ENCODE results near the gene TRIM72. TPM values are rescaled to one million over a fixed set of nuclear protein-coding genes. Genes with fewer than 3 reads are reported as not detected.
"Not testable (repeated sequence)": the region's sequence is repeated elsewhere in the genome, so short reads cannot be mapped to it uniquely, and the experiment has no call there.

The TRIM72 gene, protein sequence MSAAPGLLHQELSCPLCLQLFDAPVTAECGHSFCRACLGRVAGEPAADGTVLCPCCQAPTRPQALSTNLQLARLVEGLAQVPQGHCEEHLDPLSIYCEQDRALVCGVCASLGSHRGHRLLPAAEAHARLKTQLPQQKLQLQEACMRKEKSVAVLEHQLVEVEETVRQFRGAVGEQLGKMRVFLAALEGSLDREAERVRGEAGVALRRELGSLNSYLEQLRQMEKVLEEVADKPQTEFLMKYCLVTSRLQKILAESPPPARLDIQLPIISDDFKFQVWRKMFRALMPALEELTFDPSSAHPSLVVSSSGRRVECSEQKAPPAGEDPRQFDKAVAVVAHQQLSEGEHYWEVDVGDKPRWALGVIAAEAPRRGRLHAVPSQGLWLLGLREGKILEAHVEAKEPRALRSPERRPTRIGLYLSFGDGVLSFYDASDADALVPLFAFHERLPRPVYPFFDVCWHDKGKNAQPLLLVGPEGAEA
- total RNA-seq = 2.4 TPM
- long read RNA-seq = 0 reads

DNA sequence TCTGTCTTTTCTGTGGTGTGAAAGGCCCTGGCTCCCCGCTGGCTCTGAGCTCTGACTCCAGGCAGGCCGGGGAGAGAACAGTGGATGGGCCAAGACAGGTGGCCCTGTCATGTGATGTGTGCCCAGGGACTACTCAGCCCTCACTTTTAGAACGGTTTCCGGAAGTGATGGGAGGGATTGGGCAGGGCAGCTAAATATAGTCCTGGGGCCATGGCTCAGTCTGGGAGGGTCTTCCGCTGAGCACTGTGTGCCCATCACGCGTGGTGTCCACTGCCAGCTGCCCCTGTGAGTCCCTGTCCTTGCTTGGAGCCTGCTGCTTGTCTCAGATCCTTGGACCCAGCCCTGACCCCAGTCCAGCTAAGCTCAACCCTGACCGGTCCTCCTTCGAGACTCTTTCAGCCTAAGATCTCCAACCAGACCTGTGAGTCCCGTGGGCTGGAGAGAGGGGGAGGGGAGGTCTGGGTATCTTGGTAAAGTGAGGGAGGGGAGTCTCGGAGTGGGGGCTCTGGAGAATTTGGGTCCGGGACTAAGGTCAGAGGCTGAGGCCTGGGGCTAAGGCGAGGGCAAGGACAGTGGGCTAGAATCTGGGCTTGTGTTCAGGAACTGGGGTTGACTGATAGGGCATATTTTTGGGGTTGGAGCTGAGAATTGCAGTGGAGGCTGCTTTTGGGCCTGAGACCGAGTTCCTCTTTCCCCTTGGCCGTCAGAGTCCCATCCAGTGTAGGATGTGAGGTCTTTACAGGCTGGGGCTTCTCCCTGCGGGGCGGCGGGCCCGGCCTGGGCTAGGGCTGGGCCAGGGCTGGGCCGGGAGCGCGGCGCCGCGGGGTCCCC lies at the start of gene TRIM72:
TSS of gene TRIM72 (plus strand) at position 243 of the 831 bp plus-strand sequence. CDS start 620 bp downstream, outside the sequence.
- DNase-seq (ENCODE audit: low spot score) = no peak
- intact Hi-C loops (cut with DNase I) = no loop called here

DNA sequence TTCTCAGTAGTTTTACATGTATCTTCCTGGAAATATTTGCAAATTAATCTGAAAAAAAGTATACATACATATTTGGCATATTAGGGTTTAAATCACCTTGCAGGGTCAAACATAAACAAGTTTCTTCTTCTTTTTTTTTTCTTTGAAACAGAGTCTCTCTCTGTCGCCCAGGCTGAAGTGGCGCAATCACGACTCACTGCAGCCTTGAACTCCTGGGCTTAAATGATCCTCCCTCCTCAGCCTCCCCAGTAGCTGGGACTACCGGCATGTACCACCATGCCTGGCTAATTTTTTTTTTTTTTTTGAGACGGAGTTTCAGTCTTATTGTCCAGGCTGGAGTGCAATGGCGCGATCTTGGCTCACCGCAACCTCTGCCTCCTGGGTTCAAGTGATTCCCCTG lies 46.6 kb upstream of the TRIM72 start:
- DNase-seq (ENCODE audit: low spot score) = no peak
- intact Hi-C loops (cut with DNase I) = no loop called here

DNA sequence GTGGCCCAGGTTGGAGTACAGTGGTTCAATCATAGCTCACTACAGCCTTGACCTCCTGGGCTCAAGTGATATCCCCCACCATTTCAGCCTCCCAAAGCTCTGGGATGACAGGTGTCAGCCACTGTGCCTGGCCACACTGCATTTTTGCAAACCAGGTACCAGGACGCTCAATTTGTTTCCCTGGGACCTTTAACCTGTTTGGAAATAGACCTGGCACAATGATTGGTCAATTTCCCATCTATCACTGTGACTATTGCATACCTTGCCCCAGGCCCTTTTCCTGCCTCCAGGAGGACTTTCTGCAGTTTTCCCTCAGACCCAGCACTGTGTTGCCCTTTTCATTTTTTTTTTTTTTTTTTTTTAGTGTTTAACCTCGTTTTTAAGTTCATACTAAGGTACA lies 45.1 kb upstream of the TRIM72 start:
- intact Hi-C loops (cut with DNase I) = no loop called here
- DNase-seq (ENCODE audit: low spot score) = no peak

DNA sequence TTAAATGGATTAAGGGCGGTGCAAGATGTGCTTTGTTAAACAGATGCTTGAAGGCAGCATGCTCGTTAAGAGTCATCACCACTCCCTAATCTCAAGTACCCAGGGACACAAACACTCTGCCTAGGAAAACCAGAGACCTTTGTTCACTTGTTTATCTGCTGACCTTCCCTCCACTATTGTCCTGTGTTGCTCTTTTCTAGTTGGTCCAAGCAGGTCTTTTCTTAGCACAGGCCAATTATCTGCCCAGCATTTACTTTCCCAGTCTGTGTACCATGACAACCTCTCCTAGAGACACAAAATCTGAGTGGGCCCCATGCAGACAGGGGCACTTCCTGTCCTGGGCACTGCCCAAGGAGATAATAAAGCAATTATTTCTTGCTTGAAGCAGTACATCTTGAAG lies 43.9 kb upstream of the TRIM72 start:
- intact Hi-C loops (cut with DNase I); DNase-seq (ENCODE audit: low spot score): not testable (repeated sequence)

DNA sequence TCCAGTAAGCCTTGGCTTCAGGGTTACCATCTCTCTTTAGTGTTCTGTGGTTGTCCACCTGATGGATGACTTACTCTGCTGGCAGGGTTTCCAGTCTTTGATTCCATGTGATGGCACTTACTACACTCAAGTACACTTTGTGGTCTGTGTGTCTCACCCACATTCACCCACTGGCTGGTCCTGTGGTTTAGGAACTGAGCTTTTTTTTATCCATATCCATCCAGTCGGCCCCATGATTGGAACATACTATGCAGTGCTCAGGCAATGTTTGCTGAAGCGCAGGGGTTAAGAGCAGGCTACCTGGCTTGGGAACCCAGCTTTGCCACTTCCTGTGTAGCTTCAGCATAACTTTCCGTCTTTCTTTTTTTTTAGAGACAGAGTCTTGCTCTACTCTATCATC lies 36.8 kb upstream of the TRIM72 start:
- intact Hi-C loops (cut with DNase I) = no loop called here
- peak; percentile 43 for DNase-seq (ENCODE audit: low spot score)

DNA sequence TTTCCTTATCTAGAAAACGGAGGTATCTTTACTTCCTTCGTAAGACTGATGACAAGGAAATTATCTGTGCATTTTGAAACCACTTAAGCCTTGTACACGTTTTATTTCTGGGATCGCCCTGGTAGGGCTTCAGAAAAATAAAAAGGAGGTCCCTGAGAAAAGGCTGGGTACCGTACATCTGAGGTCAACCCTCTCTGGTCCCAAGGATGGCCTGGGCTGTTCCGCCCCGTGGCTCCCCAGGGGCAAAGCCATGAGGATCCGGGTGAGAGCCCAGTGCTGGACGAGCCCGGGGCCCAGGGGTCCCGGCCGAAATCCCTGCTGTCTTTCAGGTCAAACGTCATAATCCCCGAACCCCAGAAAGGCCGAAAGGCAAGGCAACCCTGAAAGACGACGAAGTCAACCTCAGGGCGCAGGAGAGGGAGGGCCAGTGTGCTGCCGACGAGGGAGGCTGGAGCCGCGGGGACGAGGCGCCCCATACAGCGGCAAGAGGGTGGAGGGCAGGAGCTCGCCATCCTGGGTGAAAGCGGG lies 34.6 kb upstream of the TRIM72 start:
- DNase-seq (ENCODE audit: low spot score) = peak; percentile 74
- intact Hi-C loops (cut with DNase I) = no loop called here

DNA sequence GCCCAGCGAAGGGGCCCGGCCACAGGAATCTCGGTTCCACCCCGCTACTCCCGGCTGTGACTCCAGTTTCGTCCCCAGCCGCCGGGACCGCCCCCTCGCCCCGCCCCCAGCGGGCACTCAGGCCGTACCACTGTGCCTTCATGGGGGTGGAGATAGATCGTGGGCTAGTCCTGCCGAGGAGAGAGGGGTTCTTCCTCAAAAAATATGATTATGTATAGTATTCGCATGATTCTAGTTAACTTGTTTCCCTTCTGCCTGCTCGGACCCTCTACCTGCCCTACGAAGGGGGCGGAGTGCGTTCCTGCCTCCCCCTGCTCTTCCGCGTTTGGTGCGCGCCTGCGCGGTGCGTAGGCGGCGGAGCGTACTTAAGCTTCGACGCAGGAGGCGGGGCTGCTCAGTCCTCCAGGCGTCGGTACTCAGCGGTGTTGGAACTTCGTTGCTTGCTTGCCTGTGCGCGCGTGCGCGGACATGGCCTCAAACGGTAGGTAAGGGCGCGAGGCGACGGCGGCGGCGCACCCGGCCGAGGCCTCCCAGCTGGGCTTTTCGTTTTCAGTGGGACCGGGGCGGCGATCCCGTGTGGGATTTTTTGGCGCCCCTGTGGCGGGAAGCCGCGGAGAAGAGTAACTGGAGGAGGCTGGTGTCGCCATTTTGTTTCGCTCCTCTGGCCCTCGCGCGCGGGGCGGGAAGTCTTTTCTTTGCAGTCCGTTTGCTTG lies 34.0 kb upstream of the TRIM72 start, which contains the start of gene FUS:
TSS of gene FUS (plus strand) at position 393 of the 713 bp plus-strand sequence. CDS start at position 469, 76 bp downstream.
- DNase-seq (ENCODE audit: low spot score) = peak; percentile 98
- intact Hi-C loops (cut with DNase I) = loop anchor here (2.0 to 10.0 kb wide), 4 partner anchors 37 to 262 kb away; partner anchors contain the start of genes KAT8 and ZNF843

DNA sequence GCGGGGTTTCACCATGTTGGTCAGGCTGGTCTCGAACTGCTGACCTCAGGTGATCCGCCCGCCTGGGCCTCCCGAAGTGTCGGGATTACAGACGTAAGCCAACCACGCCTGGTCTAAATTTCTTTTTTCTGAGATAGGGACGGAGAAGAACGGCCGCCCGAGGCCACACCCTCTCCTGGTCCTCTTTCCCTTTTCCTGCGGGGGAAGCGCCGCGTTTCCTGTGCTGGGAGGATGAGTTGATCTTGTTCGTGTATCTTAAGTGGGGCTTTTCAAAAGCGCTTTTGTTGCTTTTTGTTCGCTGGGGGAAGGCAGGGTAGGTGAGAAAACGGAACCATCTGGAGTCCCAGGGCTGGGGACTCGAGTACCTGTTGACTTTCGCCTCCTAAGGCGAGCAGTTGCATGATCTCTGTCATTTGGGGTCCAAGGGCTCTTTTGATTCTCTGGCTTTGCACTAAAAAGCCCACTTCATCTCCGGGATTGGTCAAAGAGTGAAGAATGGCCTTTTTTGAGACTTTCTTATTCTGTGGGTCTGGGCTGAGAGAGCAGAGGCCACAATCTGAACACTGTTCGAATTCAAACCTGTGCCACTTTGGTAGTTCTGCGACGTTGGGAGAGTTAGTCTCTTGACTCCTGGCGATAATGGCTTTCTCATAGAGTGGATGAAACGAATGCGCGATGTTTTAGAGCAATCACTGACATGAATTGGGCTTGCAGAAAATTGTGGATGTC lies 32.7 kb upstream of the TRIM72 start:
- intact Hi-C loops (cut with DNase I) = loop anchor here (2.0 to 10.0 kb wide), 4 partner anchors 38 to 261 kb away; partner anchors contain the start of genes KAT8 and ZNF843
- no peak for DNase-seq (ENCODE audit: low spot score)

DNA sequence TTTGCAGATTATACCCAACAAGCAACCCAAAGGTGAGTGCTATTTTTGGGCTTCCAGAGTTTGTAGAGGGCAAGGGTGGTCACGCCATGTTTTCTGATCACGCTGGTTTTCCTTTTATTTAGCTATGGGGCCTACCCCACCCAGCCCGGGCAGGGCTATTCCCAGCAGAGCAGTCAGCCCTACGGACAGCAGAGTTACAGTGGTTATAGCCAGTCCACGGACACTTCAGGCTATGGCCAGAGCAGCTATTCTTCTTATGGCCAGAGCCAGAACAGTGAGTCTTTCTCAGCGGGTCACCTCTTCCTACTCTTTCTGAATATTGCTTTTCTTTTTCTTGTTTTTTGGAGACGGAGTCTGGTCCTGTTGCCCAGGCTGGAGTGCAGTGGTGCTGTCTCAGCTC lies 31.5 kb upstream of the TRIM72 start:
- intact Hi-C loops (cut with DNase I) = loop anchor here (5.0 to 10.0 kb wide), 3 partner anchors 68 to 260 kb away; partner anchors contain the start of genes KAT8 and ZNF843
- no peak for DNase-seq (ENCODE audit: low spot score)

DNA sequence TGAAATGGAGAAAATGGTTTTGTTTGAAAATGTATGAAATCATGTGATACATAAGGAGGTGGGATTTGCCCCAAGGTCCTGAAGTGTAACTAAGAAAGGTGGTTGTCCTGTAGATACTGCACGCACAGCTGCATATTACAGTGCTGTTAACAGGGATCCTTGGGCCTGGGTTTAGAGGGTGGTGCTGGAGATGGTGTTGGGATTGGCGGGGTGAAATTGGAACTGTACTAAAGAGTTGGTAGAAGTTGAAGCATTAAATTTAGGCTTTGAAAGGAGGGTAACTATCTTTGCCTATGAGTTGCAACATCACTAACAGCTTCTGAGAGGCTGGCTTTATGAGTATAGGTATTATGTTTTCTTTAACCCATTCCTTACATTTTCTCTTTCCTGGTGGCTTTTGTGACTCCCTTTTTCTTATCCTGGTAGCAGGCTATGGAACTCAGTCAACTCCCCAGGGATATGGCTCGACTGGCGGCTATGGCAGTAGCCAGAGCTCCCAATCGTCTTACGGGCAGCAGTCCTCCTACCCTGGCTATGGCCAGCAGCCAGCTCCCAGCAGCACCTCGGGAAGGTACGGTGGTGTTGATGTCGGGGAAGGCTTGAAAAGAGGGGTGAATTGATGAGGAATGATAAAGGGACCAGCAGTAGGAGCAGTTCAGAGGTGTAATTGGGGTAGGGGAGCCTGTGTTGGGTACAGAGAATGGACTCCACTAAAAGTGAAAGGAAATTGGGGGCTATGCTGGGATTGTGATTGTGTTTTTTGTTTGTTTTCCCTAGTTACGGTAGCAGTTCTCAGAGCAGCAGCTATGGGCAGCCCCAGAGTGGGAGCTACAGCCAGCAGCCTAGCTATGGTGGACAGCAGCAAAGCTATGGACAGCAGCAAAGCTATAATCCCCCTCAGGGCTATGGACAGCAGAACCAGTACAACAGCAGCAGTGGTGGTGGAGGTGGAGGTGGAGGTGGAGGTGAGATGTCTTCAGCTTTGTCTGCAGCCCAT lies 30.2 kb upstream of the TRIM72 start:
- DNase-seq (ENCODE audit: low spot score) = no peak
- intact Hi-C loops (cut with DNase I) = loop anchor here (5.0 to 10.0 kb wide), 3 partner anchors 69 to 259 kb away; partner anchors contain the start of genes KAT8 and ZNF843

DNA sequence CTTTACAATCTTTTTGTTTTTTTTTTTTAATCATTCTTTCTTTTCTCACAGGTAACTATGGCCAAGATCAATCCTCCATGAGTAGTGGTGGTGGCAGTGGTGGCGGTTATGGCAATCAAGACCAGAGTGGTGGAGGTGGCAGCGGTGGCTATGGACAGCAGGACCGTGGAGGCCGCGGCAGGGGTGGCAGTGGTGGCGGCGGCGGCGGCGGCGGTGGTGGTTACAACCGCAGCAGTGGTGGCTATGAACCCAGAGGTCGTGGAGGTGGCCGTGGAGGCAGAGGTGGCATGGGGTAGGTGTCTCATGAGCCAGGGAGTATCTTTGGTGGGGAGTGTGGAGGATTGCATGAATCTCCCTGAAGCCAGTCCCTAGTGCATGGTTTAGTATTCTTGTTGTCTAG lies 29.0 kb upstream of the TRIM72 start:
- intact Hi-C loops (cut with DNase I) = loop anchor here (5.0 to 10.0 kb wide), 3 partner anchors 70 to 257 kb away; partner anchors contain the start of genes KAT8 and ZNF843

DNA sequence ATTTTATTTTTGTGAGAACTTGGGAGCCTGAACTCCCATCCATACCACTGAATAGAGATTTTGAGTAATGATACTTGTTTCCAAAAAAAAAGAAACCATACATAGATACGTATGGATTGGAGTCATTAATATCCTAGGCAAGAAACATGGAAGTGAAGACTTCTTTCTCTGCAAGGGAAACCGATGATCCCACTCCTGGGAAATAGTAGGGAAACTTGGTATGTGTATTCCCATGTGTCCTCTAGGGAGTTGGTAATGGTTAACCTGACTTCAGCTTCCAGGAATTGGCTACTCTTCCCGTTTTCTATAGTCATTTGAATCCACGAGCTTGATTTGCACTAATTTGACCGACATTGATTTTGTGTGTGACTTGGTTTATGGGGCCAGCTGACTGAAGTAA lies 28.6 kb upstream of the TRIM72 start:
- intact Hi-C loops (cut with DNase I) = loop anchor here (10.0 kb wide), 2 partner anchors 71 to 199 kb away; partner anchors contain the start of gene KAT8
- no peak for DNase-seq (ENCODE audit: low spot score)

More for the DNA sequence above, 29.0 kb upstream of the TRIM72 start:
- no peak for DNase-seq (ENCODE audit: low spot score)

DNA sequence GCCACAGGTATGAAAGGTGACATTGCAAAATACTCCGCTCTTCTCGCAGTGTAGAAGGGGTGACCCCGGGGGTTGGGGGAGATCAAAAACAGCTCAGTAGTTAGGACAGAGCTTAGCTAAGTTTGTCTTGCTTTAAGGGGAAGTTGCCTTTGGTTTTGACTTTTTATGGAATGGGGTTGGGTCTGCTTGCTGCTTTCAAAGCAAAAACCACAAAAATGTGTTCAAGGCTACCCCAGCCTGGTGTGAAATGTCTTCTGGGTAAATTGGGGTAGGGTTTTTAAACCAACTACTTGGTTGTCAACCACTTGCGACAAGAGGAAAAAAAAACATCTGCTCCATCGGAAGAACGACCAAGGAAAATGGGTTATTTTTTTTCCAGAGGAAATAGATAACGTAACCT lies 27.7 kb upstream of the TRIM72 start:
- intact Hi-C loops (cut with DNase I) = loop anchor here (10.0 kb wide), 2 partner anchors 71 to 199 kb away; partner anchors contain the start of gene KAT8
- DNase-seq (ENCODE audit: low spot score) = no peak

DNA sequence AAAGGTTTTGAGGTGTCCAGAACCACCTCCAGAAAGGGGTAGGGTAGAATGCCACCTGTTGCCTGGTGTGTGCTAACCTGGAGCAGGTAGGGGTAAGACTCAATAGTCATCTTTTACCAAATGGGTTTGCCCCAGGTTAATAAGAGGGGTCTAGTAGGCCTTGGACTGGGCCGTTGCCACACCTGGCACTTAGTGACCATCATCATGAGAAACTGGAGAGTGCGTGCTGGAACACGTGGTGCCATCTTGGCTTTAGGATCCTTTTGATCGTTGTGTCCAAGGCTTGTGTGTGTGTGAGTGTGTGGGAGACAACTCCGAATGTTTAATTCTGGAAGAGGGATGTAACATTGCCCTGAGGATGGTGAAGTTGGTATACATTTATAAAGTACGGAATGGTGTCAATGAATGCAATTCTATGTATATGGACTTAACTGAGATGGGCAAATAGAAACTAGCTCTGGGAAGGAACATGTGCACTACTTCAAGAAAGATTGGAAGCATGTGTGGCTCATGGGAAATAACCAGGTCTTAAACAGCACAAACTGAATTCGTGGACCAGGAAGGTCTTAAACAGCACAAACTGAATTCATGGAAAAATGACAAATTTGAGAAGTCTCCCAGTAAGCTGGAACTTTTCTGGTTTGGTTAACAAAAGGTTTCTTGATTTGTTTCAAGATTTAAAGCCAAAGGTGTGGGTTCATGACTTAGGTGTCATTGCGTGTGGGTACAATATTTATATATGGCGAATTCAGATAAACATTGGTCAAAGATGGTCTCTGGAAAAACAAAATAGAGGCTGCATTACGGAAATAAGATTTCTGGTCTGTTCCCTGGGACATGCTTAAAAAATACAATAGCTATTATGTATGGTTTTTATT lies 26.8 kb upstream of the TRIM72 start:
- intact Hi-C loops (cut with DNase I) = loop anchor here (10.0 kb wide), 2 partner anchors 72 to 198 kb away; partner anchors contain the start of gene KAT8
- DNase-seq (ENCODE audit: low spot score) = no peak

DNA sequence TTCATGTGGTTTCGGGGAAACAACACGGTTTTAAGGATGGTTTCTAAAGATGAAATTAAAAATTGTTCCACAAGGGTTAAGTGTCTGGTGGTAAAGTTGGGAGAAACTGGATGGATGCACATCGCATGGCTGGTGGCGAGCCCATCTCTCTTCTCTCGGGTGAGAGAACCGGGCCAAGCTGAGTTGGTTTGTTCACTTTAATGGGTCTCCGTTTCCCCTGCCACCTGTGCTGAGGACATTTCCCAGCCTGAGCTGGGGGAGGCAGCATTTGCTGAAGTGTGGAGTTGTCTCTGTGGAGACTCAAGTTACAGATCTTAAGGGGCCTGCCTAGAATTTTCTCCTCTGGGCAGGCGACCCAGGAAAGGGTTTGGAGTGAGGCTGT lies 26.1 kb upstream of the TRIM72 start:
- no peak for DNase-seq (ENCODE audit: low spot score)
- intact Hi-C loops (cut with DNase I) = loop anchor here (10.0 kb wide), 2 partner anchors 73 to 197 kb away; partner anchors contain the start of gene KAT8

Data from cardiac septum (tissue), 1 donor.